Endothelial cell of umbilical vein (primary cell): Measurements from ENCODE around the gene CIP2A. TPM values are rescaled to one million over a fixed set of nuclear protein-coding genes. Genes with fewer than 3 reads are reported as not detected.

Experiments
- BruUV-seq: library from RNA; stranded (reverse); fragments of 400-500 nt; replicated peaks from 2 replicates; lab custom pipeline; 2021; lab: Mats Ljungman, UMichigan
- CTCF ChIA-PET: fragments of 300-600, 350-600 bp; sonication (Branson Sonifier 250); formaldehyde crosslinking; loops from one replicate; lab custom pipeline; 2021; ENCODE audit warnings: antibody characterized with exemption, inconsistent platforms; lab: Charles Lee
- POLR2A ChIA-PET: fragments of 300-600, 350-600 bp; sonication (Branson Sonifier 250); formaldehyde crosslinking; loops from one replicate; lab custom pipeline; 2021; ENCODE audit warnings: antibody characterized with exemption, inconsistent platforms; lab: Charles Lee
- DNase-seq: peaks from one replicate; pipeline ENCODE4 v3.0.0-alpha.2; 2011; ENCODE audit warnings: low read depth, low spot score
- FAIRE-seq: peaks from 2 replicates; lab custom pipeline; 2011; peaks lifted over from hg19 to GRCh38; lab: Jason Lieb, UNC
- H2AFZ ChIP-seq: 2 replicates; pipeline ENCODE4 v1.6.0; 2012; ENCODE audit warnings: low read depth, low read length, control low read depth, inconsistent platforms
- H3K27ac ChIP-seq: 2 replicates; pipeline ENCODE4 v1.5.1; 2011; ENCODE audit warnings: low read depth, mild to moderate bottlenecking, control low read depth, low read length, moderate library complexity; ENCODE audit not compliant: insufficient read depth
- H3K27me3 ChIP-seq, 2 experiments: 2 replicates each; pipeline versions ENCODE4 v1.6.0 to v1.6.1; 2011; ENCODE audit warnings: low read length in 2 of 2, mixed read lengths in 1 of 2; ENCODE audit not compliant: control insufficient read depth in 2 of 2, insufficient read depth in 2 of 2
- H3K36me3 ChIP-seq, 2 experiments: 2 replicates in 1 of 2; 3 replicates in 1 of 2; pipeline ENCODE4 v1.5.1; 2011; ENCODE audit warnings: low read length in 2 of 2, mild to moderate bottlenecking in 1 of 2, moderate library complexity in 1 of 2; ENCODE audit not compliant: control insufficient read depth in 2 of 2, insufficient read depth in 2 of 2; ENCODE audit errors: extremely low read depth in 1 of 2
- H3K4me1 ChIP-seq: 3 replicates; pipeline ENCODE4 v1.5.1; 2011; ENCODE audit warnings: mild to moderate bottlenecking, low read length; ENCODE audit not compliant: control insufficient read depth, insufficient read depth; ENCODE audit errors: extremely low read depth
- H3K4me2 ChIP-seq: 2 replicates; pipeline ENCODE4 v1.6.1; 2011; ENCODE audit warnings: low read length, control low read depth, mixed read lengths; ENCODE audit not compliant: insufficient read depth
- H3K4me3 ChIP-seq, 3 experiments: fragments of 200-600 bp in 1 of 3; sonication (generic), shearing (Covaris generic) in 1 of 3; replicated peaks in 1 of 3; 2 replicates each; pipeline ENCODE4 v1.5.1; 2011 to 2016; ENCODE audit warnings: control low read depth in 3 of 3, low read length in 3 of 3, mild to moderate bottlenecking in 2 of 3, inconsistent platforms in 1 of 3, low read depth in 1 of 3, moderate library complexity in 1 of 3; ENCODE audit not compliant: insufficient read depth in 1 of 3
- H3K79me2 ChIP-seq: 2 replicates; pipeline ENCODE4 v1.6.0; 2012; ENCODE audit warnings: low read length, inconsistent platforms; ENCODE audit not compliant: control insufficient read depth, insufficient read depth
- H3K9ac ChIP-seq: replicated peaks from 2 replicates; pipeline ENCODE3; 2011; ENCODE audit warnings: low read length, control low read depth; ENCODE audit not compliant: insufficient read depth; ENCODE audit errors: extremely low read depth
- H3K9me1 ChIP-seq: replicated peaks from 3 replicates; pipeline ENCODE4 v1.6.0; 2011; ENCODE audit warnings: mild to moderate bottlenecking, low read length; ENCODE audit not compliant: control insufficient read depth, insufficient read depth; ENCODE audit errors: extremely low read depth
- H3K9me3 ChIP-seq: replicated peaks from 2 replicates; pipeline ENCODE4 v1.5.1; 2012; ENCODE audit warnings: low read length, inconsistent platforms; ENCODE audit not compliant: control insufficient read depth, insufficient read depth
- H4K20me1 ChIP-seq: replicated peaks from 2 replicates; pipeline ENCODE3; 2011; ENCODE audit warnings: mild to moderate bottlenecking, low read length; ENCODE audit not compliant: control insufficient read depth, insufficient read depth; ENCODE audit errors: extremely low read depth
- EZH2 ChIP-seq: IDR thresholded peaks from 2 replicates; pipeline ENCODE4 v1.6.1; 2012; ENCODE audit warnings: borderline replicate concordance, low read depth, mild to moderate bottlenecking, moderate library complexity, low read length, inconsistent platforms; ENCODE audit not compliant: severe bottlenecking
- FOS ChIP-seq: IDR thresholded peaks from 2 replicates; pipeline ENCODE4 v1.6.1; 2011; ENCODE audit warnings: mild to moderate bottlenecking, low read length, moderate library complexity, borderline replicate concordance; ENCODE audit not compliant: insufficient read depth
- GATA2 ChIP-seq: IDR thresholded peaks from 2 replicates; pipeline ENCODE4 v1.7.0; 2011; ENCODE audit warnings: low read depth, mild to moderate bottlenecking, moderate library complexity, mixed read lengths, low read length; ENCODE audit not compliant: insufficient read length, insufficient read depth
- JUN ChIP-seq: IDR thresholded peaks from 2 replicates; pipeline ENCODE4 v1.6.1; 2011; ENCODE audit warnings: borderline replicate concordance, low read depth; ENCODE audit not compliant: insufficient read length, insufficient read depth
- MYC ChIP-seq: IDR thresholded peaks from one replicate; pipeline ENCODE4 v1.6.1; 2011; ENCODE audit warnings: mild to moderate bottlenecking, low read depth, low read length
- POLR2A ChIP-seq: IDR thresholded peaks from 2 replicates; pipeline ENCODE4 v1.6.1; 2012; ENCODE audit warnings: low read depth, mild to moderate bottlenecking, control low read depth, low read length
- POLR2AphosphoS5 ChIP-seq: IDR thresholded peaks from 2 replicates; pipeline ENCODE4 v1.6.1; 2012; ENCODE audit warnings: low read depth, mild to moderate bottlenecking, control low read depth, low read length, moderate library complexity; ENCODE audit not compliant: insufficient read depth
- dilution Hi-C: fragments of 300-500 bp; cut with MboI; formaldehyde crosslinking; loops from one replicate; pipeline ENCODE4 v1.15.0; 2019; ENCODE audit warnings: low sequenced_read_pairs; ENCODE audit not compliant: extremely low pct_ligation_motif_present
- intact Hi-C: fragments of 100-400 bp; cut with micrococcal nuclease; formaldehyde crosslinking; loops from one replicate; pipeline ENCODE4 v1.10.0; 2022
- polyA plus RNA-seq, 4 experiments: library from polyadenylated mRNA; depleted of rRNA in 3 of 4; stranded (reverse) in 3 of 4; unstranded in 1 of 4; fragments of >200 nt; gene quantifications; 2 replicates each; pipeline versions ENCODE4 v1.2.1 to v1.2.3, GENCODE V29; 2011 to 2012; ENCODE audit warnings: missing spikeins in 1 of 4
- total RNA-seq: library from RNA; stranded (reverse); gene quantifications from 2 replicates; pipeline ENCODE4 v1.2.3, GENCODE V29; 2021
- TF ChIP-seq, protein P1 (sequence below), 2 donors: IDR thresholded peaks; 1 replicate in 1 of 2; 2 replicates in 1 of 2; pipeline ENCODE4 v1.5.1; 2011; ENCODE audit warnings: low read length in 2 of 2, mild to moderate bottlenecking in 2 of 2, moderate library complexity in 2 of 2, control low read depth in 1 of 2, inconsistent platforms in 1 of 2, low read depth in 1 of 2; ENCODE audit not compliant: insufficient read depth in 1 of 2; ENCODE audit errors: extremely low read depth in 1 of 2
- TF ChIP-seq, protein P2 (sequence below): IDR thresholded peaks from 2 replicates; pipeline ENCODE4 v1.6.1; 2011; ENCODE audit not compliant: insufficient read depth, insufficient read length

Gene CIP2A
- total and polyA plus RNA-seq, 2 donors (not counting 3 experiments of a cell fraction or from before 2014, with no cell fraction given) = 9.4 to 33.7 TPM

DNA sequence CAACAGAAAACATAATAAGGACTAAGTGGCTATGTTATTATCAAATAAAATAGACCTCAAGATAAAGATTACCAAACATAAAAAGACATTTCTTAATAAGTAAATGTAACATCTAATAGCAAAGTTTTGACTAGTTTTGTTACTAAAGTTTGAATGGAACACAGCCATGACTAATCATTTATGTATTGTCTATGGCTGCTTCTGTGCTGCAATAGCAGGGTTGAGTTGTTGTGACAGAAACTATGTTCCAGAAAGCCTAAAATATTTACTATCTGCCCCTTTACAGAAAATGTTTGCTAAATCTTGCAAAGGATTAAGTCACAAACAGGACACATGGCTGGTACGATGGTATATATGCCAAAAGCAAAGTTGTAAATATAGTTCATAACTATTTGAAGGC, 40.9 kb downstream of the CIP2A start:
- Histone ChIP-seq H3K4me2 (no peak overlapping the region), H3K4me1 (peaks cover 12% of the 10 kb centered on the region), H3K9me3 (no peaks in the 10 kb centered on the region), H3K9me1 (no peaks in the 10 kb centered on the region), H4K20me1 (no peaks in the 10 kb centered on the region), H3K9ac (no peak overlapping the region), H3K27ac (peak overlapping the region; percentile 23), H3K36me3 (peaks cover 0 to 8% of the 10 kb centered on the region in 2 experiments), H3K79me2 (no peaks in the 10 kb centered on the region), H3K4me3 (no peak overlapping the region), H2AFZ (no peak overlapping the region), H3K27me3 (no peaks in the 10 kb centered on the region)
- no peak for TF ChIP-seq EZH2
- peak; percentile 33 for TF ChIP-seq FOS
- TF ChIP-seq, protein P1, sequence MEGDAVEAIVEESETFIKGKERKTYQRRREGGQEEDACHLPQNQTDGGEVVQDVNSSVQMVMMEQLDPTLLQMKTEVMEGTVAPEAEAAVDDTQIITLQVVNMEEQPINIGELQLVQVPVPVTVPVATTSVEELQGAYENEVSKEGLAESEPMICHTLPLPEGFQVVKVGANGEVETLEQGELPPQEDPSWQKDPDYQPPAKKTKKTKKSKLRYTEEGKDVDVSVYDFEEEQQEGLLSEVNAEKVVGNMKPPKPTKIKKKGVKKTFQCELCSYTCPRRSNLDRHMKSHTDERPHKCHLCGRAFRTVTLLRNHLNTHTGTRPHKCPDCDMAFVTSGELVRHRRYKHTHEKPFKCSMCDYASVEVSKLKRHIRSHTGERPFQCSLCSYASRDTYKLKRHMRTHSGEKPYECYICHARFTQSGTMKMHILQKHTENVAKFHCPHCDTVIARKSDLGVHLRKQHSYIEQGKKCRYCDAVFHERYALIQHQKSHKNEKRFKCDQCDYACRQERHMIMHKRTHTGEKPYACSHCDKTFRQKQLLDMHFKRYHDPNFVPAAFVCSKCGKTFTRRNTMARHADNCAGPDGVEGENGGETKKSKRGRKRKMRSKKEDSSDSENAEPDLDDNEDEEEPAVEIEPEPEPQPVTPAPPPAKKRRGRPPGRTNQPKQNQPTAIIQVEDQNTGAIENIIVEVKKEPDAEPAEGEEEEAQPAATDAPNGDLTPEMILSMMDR (IDR thresholded peaks at IDR 0.05; ENCODE audit: extremely low read depth in 1 of 2, insufficient read depth in 1 of 2, low read depth in 1 of 2, low read length in 2 of 2) = no peak
- ChIA-PET CTCF (no interaction called here), POLR2A (no interaction called here)
- peak; percentile 35 for DNase-seq
- TSS peak; percentile 17 for BruUV-seq
- intact Hi-C loops (no loop called here), dilution Hi-C loops (no loop called here)
- FAIRE-seq = no peak

DNA sequence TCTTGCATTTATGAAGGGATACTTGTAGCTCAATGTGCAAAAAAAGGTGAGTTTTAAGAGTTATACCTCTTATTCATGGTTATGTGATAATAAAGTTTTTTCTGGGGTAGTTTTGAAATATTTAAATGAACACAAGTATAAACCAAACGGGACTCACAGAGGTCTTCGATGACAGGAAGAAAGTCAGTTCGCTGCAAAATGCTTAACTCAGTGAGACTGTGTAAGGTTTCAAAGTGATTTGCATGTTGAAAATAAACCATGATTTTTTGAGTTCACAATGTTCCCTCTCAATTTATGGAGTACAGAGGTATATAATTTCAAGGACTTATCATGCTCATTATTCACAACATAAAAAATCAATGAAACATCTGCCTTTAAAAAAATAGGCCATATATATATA, 42.5 kb downstream of the CIP2A start:
- Histone ChIP-seq H3K27me3 (no peaks in the 10 kb centered on the region), H3K9me1 (no peaks in the 10 kb centered on the region), H3K4me2 (peak overlapping the region; percentile 58), H3K9me3 (no peaks in the 10 kb centered on the region), H2AFZ (no peak overlapping the region), H3K27ac (no peak overlapping the region), H3K4me3 (peak overlapping the region in 1 of 3 experiments; percentile 13), H3K79me2 (no peaks in the 10 kb centered on the region), H4K20me1 (no peaks in the 10 kb centered on the region), H3K36me3 (peaks cover 0 to 5% of the 10 kb centered on the region in 2 experiments), H3K9ac (no peak overlapping the region), H3K4me1 (peaks cover 12% of the 10 kb centered on the region)
- dilution Hi-C loops (no loop called here), intact Hi-C loops (no loop called here)
- no peak for FAIRE-seq
- no TSS peak for BruUV-seq
- CTCF ChIA-PET = interaction anchor here (0.7 to 1.2 kb wide), 5 partner anchors 10 to 870 kb away, joined by 3 to 4 read pairs (median 3); no protein-coding TSS in a partner anchor
- POLR2A ChIA-PET = no interaction called here
- DNase-seq = no peak
- TF ChIP-seq MYC = no peak
- no peak for TF ChIP-seq POLR2A
- no peak for TF ChIP-seq GATA2
- no peak for TF ChIP-seq EZH2
- TF ChIP-seq JUN = no peak
- TF ChIP-seq POLR2AphosphoS5 = no peak
- no peak for TF ChIP-seq FOS
- TF ChIP-seq, protein P2, sequence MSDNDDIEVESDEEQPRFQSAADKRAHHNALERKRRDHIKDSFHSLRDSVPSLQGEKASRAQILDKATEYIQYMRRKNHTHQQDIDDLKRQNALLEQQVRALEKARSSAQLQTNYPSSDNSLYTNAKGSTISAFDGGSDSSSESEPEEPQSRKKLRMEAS = no peak
